Panc1 (cell line): ENCODE measurements around the gene GNAQ. TPM values are rescaled to one million over a fixed set of nuclear protein-coding genes. Genes with fewer than 3 reads are reported as not detected.
"Not testable (repeated sequence)": the region's sequence is repeated elsewhere in the genome, so short reads cannot be mapped to it uniquely, and the experiment has no call there.

Experiments
- ATAC-seq: fragments of 200-7000 bp; cut with Tn5 transposase; 2 replicates; pipeline ENCODE4 v1.9.1; 2020; ENCODE audit warnings: mild to moderate bottlenecking, moderate library complexity
- BruUV-seq: library from RNA; stranded (reverse); fragments of 400-500 nt; replicated peaks from 2 replicates; lab custom pipeline; 2021; lab: Mats Ljungman, UMichigan
- CTCF ChIA-PET: fragments of 300-600 bp; sonication (Branson Sonifier 250); formaldehyde crosslinking; loops from one replicate; lab custom pipeline; 2022; ENCODE audit warnings: antibody characterized with exemption; lab: Charles Lee
- POLR2A ChIA-PET: fragments of 300-600 bp; sonication (Branson Sonifier 250); formaldehyde crosslinking; loops from one replicate; lab custom pipeline; 2022; ENCODE audit warnings: antibody characterized with exemption; lab: Charles Lee
- DNase-seq: peaks from one replicate; pipeline ENCODE4 v3.0.0-alpha.2; 2010; ENCODE audit warnings: low read depth, low spot score
- H3K27ac ChIP-seq: 2 replicates; pipeline ENCODE4 v1.5.1; 2011; ENCODE audit warnings: mild to moderate bottlenecking, low read length, inconsistent platforms
- H3K27me3 ChIP-seq: fragments of 200-500 bp; sonication (Bioruptor generic); 2 replicates; pipeline ENCODE4 v1.6.0; 2014; ENCODE audit warnings: low read length, inconsistent platforms; ENCODE audit not compliant: control insufficient read depth, insufficient read depth
- H3K36me3 ChIP-seq: fragments of 200-500 bp; sonication (Bioruptor generic); 2 replicates; pipeline ENCODE4 v1.5.1; 2014; ENCODE audit warnings: inconsistent platforms, mild to moderate bottlenecking, low read length, moderate library complexity; ENCODE audit not compliant: control insufficient read depth, insufficient read depth
- H3K4me1 ChIP-seq: 2 replicates; pipeline ENCODE4 v1.5.1; 2011; ENCODE audit warnings: inconsistent platforms, mild to moderate bottlenecking, low read length, moderate library complexity; ENCODE audit not compliant: control insufficient read depth, insufficient read depth
- H3K4me3 ChIP-seq, 2 experiments: 2 replicates each; pipeline ENCODE4 v1.5.1; 2011 to 2012; ENCODE audit warnings: low read depth in 2 of 2, low read length in 2 of 2, mild to moderate bottlenecking in 2 of 2, inconsistent platforms in 1 of 2, moderate library complexity in 1 of 2
- H3K9me3 ChIP-seq: fragments of 200-500 bp; sonication (Bioruptor generic); 2 replicates; pipeline ENCODE4 v1.5.1; 2014; ENCODE audit warnings: low read depth, mild to moderate bottlenecking, inconsistent platforms, low read length, moderate library complexity; ENCODE audit not compliant: control insufficient read depth, insufficient read depth
- POLR2AphosphoS5 ChIP-seq: IDR thresholded peaks from 2 replicates; pipeline ENCODE4 v1.6.1; 2012; ENCODE audit warnings: mild to moderate bottlenecking, low read depth, low read length, moderate library complexity
- SIN3A ChIP-seq: IDR thresholded peaks from 2 replicates; pipeline ENCODE4 v1.6.1; 2012; ENCODE audit warnings: low read depth, mild to moderate bottlenecking, low read length, moderate library complexity, borderline replicate concordance; ENCODE audit not compliant: insufficient read depth
- TCF7L2 ChIP-seq: IDR thresholded peaks from 2 replicates; pipeline ENCODE4 v1.6.1; 2011; ENCODE audit warnings: mild to moderate bottlenecking, low read depth, low read length, inconsistent platforms
- in situ Hi-C: cut with HindIII; loops from 2 replicates; pipeline ENCODE4 v1.10.0; 2016; ENCODE audit warnings: low sequenced_read_pairs, low pct_unique_long_range_greater_than_20kb
- intact Hi-C: fragments of 100-400 bp; cut with micrococcal nuclease; formaldehyde crosslinking; loops from one replicate; pipeline ENCODE4 v1.10.0; 2022; ENCODE audit not compliant: unreplicated experiment
- total RNA-seq: library from RNA; stranded (reverse); gene quantifications from one replicate; pipeline ENCODE4 v1.2.1, GENCODE V29; 2021; ENCODE audit not compliant: unreplicated experiment
- TF ChIP-seq, protein P1 (sequence below), 2 experiments: IDR thresholded peaks; 2 replicates each; pipeline ENCODE4 v1.6.1; 2011 to 2012; ENCODE audit warnings: low read depth in 2 of 2, control low read depth in 1 of 2, low read length in 1 of 2, mild to moderate bottlenecking in 1 of 2, moderate library complexity in 1 of 2; ENCODE audit not compliant: insufficient read depth in 1 of 2
- TF ChIP-seq, protein P2 (sequence below): fragments of 450-650 bp; IDR thresholded peaks from 2 replicates; pipeline ENCODE4 v1.5.1; 2017; ENCODE audit warnings: mild to moderate bottlenecking

GNAQ gene
- total RNA-seq, 1 experiment from 2014 or later, result 34.5 TPM

DNA sequence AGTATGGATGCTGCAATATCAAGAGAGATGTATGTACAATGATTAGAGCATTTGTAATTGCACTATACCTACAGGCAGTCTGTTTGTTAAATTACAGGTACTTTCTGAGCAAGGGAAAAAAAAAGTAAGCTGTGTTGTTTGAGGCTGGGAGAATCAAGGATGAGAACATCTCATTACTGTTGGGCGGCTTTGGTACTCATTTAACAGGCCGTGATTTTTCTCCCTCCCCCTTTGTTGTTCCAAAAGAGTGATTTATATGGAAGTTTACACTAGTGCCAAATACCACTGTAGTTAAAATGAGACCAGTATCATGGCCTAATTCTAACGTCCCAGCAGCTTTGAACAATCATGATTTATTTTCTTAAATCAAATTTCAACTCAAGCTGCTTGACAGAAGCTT lies 312.3 kb downstream of the GNAQ start:
- no peaks in the 10 kb centered on the region for H3K9me3 ChIP-seq
- intact Hi-C loops, result no loop called here
- ChIA-PET CTCF (no interaction called here), POLR2A (no interaction called here)
- H3K4me1 ChIP-seq, result no peaks in the 10 kb centered on the region
- BruUV-seq, result no TSS peak
- in situ Hi-C loops, result no loop called here
- no peak overlapping the region for H3K4me3 ChIP-seq
- H3K27ac ChIP-seq, result no peak overlapping the region
- TF ChIP-seq POLR2AphosphoS5, result no peak
- TF ChIP-seq, protein P1, sequence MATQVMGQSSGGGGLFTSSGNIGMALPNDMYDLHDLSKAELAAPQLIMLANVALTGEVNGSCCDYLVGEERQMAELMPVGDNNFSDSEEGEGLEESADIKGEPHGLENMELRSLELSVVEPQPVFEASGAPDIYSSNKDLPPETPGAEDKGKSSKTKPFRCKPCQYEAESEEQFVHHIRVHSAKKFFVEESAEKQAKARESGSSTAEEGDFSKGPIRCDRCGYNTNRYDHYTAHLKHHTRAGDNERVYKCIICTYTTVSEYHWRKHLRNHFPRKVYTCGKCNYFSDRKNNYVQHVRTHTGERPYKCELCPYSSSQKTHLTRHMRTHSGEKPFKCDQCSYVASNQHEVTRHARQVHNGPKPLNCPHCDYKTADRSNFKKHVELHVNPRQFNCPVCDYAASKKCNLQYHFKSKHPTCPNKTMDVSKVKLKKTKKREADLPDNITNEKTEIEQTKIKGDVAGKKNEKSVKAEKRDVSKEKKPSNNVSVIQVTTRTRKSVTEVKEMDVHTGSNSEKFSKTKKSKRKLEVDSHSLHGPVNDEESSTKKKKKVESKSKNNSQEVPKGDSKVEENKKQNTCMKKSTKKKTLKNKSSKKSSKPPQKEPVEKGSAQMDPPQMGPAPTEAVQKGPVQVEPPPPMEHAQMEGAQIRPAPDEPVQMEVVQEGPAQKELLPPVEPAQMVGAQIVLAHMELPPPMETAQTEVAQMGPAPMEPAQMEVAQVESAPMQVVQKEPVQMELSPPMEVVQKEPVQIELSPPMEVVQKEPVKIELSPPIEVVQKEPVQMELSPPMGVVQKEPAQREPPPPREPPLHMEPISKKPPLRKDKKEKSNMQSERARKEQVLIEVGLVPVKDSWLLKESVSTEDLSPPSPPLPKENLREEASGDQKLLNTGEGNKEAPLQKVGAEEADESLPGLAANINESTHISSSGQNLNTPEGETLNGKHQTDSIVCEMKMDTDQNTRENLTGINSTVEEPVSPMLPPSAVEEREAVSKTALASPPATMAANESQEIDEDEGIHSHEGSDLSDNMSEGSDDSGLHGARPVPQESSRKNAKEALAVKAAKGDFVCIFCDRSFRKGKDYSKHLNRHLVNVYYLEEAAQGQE (IDR thresholded peaks at IDR 0.05; ENCODE audit: insufficient read depth in 1 of 2, low read depth in 2 of 2, low read length in 1 of 2), result no peak
- TF ChIP-seq, protein P2, sequence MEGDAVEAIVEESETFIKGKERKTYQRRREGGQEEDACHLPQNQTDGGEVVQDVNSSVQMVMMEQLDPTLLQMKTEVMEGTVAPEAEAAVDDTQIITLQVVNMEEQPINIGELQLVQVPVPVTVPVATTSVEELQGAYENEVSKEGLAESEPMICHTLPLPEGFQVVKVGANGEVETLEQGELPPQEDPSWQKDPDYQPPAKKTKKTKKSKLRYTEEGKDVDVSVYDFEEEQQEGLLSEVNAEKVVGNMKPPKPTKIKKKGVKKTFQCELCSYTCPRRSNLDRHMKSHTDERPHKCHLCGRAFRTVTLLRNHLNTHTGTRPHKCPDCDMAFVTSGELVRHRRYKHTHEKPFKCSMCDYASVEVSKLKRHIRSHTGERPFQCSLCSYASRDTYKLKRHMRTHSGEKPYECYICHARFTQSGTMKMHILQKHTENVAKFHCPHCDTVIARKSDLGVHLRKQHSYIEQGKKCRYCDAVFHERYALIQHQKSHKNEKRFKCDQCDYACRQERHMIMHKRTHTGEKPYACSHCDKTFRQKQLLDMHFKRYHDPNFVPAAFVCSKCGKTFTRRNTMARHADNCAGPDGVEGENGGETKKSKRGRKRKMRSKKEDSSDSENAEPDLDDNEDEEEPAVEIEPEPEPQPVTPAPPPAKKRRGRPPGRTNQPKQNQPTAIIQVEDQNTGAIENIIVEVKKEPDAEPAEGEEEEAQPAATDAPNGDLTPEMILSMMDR, result no peak
- no peak for TF ChIP-seq SIN3A
- no peak for TF ChIP-seq TCF7L2
- no peak for ATAC-seq
- H3K36me3 ChIP-seq, result no peaks in the 10 kb centered on the region
- no peaks in the 10 kb centered on the region for H3K27me3 ChIP-seq
- DNase-seq, result no peak

DNA sequence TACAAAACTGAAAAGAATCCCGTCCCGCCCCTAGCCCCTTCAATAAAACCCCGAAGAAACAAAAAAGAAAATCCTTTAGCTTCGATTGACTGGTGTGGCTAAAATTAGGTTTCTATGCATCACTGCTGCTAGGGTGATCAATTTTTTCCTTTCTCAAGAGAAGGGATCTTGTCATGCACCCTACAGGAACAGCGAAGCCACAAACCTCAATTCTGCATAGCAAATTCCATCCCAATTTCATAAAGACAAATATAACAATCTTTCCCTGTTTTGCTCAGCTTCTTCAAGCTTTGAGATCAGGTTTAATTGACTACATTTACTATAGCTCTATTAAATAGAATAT lies 313.3 kb downstream of the GNAQ start:
- POLR2A ChIA-PET, CTCF ChIA-PET, H3K36me3 ChIP-seq, intact Hi-C loops, ATAC-seq, H3K9me3 ChIP-seq, DNase-seq, BruUV-seq, H3K27ac ChIP-seq, H3K4me1 ChIP-seq, in situ Hi-C loops, H3K27me3 ChIP-seq, H3K4me3 ChIP-seq: not testable (repeated sequence)

DNA sequence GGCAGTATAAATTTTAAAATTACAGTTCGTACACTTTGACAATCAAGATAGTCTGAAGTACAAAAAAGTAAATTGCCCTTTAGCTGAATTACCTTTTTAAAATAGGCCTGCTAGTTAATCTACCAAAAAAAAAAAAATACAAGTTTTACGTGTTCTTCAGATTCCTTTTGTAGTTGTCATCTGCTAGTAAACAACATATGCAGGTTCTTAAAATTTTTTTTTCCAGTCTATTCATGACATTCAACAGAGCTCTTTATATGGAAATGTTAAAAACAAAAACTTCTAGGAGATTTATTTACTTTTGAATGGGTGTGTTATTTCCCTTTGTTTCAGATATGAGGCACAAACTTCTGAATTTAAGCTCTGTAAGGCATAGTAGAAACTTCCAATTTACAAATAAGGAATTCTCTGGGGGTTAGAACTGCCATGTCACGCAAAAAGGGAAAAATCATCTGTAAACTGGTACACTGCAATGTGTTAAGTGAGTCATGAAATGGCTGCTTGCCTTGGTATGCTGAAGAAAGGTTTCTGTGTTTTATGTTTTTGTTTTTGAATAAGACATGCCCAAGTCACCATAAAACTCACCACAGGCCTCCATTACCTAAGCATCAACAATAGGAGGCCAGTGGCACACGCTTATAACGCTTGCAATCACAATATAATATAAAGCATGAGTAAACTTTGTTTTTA lies 313.9 kb downstream of the GNAQ start:
- H3K36me3 ChIP-seq, CTCF ChIA-PET, ATAC-seq, H3K27ac ChIP-seq, H3K4me1 ChIP-seq, H3K27me3 ChIP-seq, H3K4me3 ChIP-seq, DNase-seq, intact Hi-C loops, H3K9me3 ChIP-seq, in situ Hi-C loops, POLR2A ChIA-PET: not testable (repeated sequence)
- BruUV-seq, result TSS peak; percentile 25
